C1 segment of cervical spinal cord (tissue), 14 donors: ENCODE data around the gene USP17L20.
"Not testable (repeated sequence)": the region's sequence is repeated elsewhere in the genome, so short reads cannot be mapped to it uniquely, and the experiment has no call there.

Experiments
- DNase-seq, 14 donors: peaks; one replicate each; lab custom pipeline; 2025; lab: John Stamatoyannopoulos, UW

USP17L20 gene

GRCh38 chr4:9257824-9258223 is at the start of gene USP17L20:
USP17L20 (plus strand) TSS chr4:9258124; CDS start chr4:9258124, 0 bp downstream.
- not testable (repeated sequence) for DNase-seq

GRCh38 chr4:9210357-9210756 is 47.6 kb upstream of the USP17L20 start, which contains the start of gene USP17L10:
USP17L10 (plus strand) TSS chr4:9210657; CDS start chr4:9210657, 0 bp downstream.
- not testable (repeated sequence) for DNase-seq

- not testable (repeated sequence) for DNase-seq
Observed at GRCh38 chr4:9214701-9215100, 43.2 kb upstream of the USP17L20 start.

GRCh38 chr4:9215105-9215504 is 42.8 kb upstream of the USP17L20 start, which contains the start of gene USP17L11:
USP17L11 (plus strand) TSS chr4:9215405; CDS start chr4:9215405, 0 bp downstream.
- DNase-seq, result not testable (repeated sequence)

GRCh38 chr4:9219852-9220251 is 38.1 kb upstream of the USP17L20 start, which contains the start of gene USP17L12:
USP17L12 (plus strand) TSS chr4:9220152; CDS start chr4:9220152, 0 bp downstream.
- not testable (repeated sequence) for DNase-seq

- not testable (repeated sequence) for DNase-seq
Observed at GRCh38 chr4:9224596-9224995, 33.3 kb upstream of the USP17L20 start, which contains the start of gene USP17L13. USP17L13 (plus strand) TSS chr4:9224896; CDS start chr4:9224896, 0 bp downstream.

GRCh38 chr4:9230249-9230648 is 27.7 kb upstream of the USP17L20 start:
- not testable (repeated sequence) for DNase-seq

- not testable (repeated sequence) for DNase-seq
Observed at GRCh38 chr4:9234085-9234484, 23.8 kb upstream of the USP17L20 start, which contains the start of gene USP17L15. USP17L15 (plus strand) TSS chr4:9234385; CDS start chr4:9234385, 0 bp downstream.

GRCh38 chr4:9238461-9238860 is 19.5 kb upstream of the USP17L20 start:
- not testable (repeated sequence) for DNase-seq

- DNase-seq, result not testable (repeated sequence)
Observed at GRCh38 chr4:9243579-9243978, 14.3 kb upstream of the USP17L20 start, which contains the start of gene USP17L17. USP17L17 (plus strand) TSS chr4:9243879; CDS start chr4:9243879, 0 bp downstream.

GRCh38 chr4:9247953-9248680 is 9.8 kb upstream of the USP17L20 start, which contains the start of gene USP17L18:
USP17L18 (plus strand) TSS chr4:9248630; CDS start chr4:9248630, 0 bp downstream.
- DNase-seq, result not testable (repeated sequence)

- DNase-seq, result not testable (repeated sequence)
Observed at GRCh38 chr4:9253078-9253477, 4.8 kb upstream of the USP17L20 start, which contains the start of gene USP17L19. USP17L19 (plus strand) TSS chr4:9253378; CDS start chr4:9253378, 0 bp downstream.

GRCh38 chr4:9262572-9262971 is 4.6 kb downstream of the USP17L20 start, which contains the start of gene USP17L21:
USP17L21 (plus strand) TSS chr4:9262872; CDS start chr4:9262872, 0 bp downstream.
- not testable (repeated sequence) for DNase-seq

GRCh38 chr4:9267319-9267718 is 9.4 kb downstream of the USP17L20 start, which contains the start of gene USP17L22:
USP17L22 (plus strand) TSS chr4:9267619; CDS start chr4:9267619, 0 bp downstream.
- DNase-seq, result not testable (repeated sequence)

- DNase-seq, result not testable (repeated sequence)
Observed at GRCh38 chr4:9271719-9272118, 13.8 kb downstream of the USP17L20 start.
